ENCODE measurements around the gene SLC23A2.
"Not testable (repeated sequence)": the region's sequence is repeated elsewhere in the genome, so short reads cannot be mapped to it uniquely, and the experiment has no call there.

The SLC23A2 gene

GRCh38 chr20:4897600-4897999, 103.7 kb downstream of the SLC23A2 start:
- no peak for DNase-seq

GRCh38 chr20:4896971-4897497, 104.3 kb downstream of the SLC23A2 start:
- DNase-seq: peak; percentile 10

GRCh38 chr20:4896119-4896702, 105.1 kb downstream of the SLC23A2 start:
- DNase-seq: no peak

- no peak for DNase-seq
Measured at GRCh38 chr20:4894981-4895381, 106.3 kb downstream of the SLC23A2 start.

- no peak for DNase-seq
Measured at GRCh38 chr20:4894409-4894808, 106.9 kb downstream of the SLC23A2 start.

- no peak for DNase-seq
Measured at GRCh38 chr20:4893709-4894108, 107.6 kb downstream of the SLC23A2 start.

- no peak for DNase-seq
Measured at GRCh38 chr20:4891997-4892396, 109.3 kb downstream of the SLC23A2 start.

GRCh38 chr20:4891190-4891763, 110.0 kb downstream of the SLC23A2 start:
- no peak for DNase-seq

- DNase-seq: no peak
Measured at GRCh38 chr20:4889446-4889845, 111.9 kb downstream of the SLC23A2 start.

- no peak for DNase-seq
Measured at GRCh38 chr20:4887586-4887985, 113.7 kb downstream of the SLC23A2 start.

- no peak for DNase-seq
Measured at GRCh38 chr20:4886771-4887527, 114.4 kb downstream of the SLC23A2 start.

GRCh38 chr20:4885877-4886276, 115.4 kb downstream of the SLC23A2 start:
- no peak for DNase-seq

- DNase-seq: no peak
Measured at GRCh38 chr20:4883546-4883945, 117.8 kb downstream of the SLC23A2 start.

GRCh38 chr20:4883051-4883450, 118.3 kb downstream of the SLC23A2 start:
- DNase-seq: no peak

GRCh38 chr20:4881006-4881730, 120.1 kb downstream of the SLC23A2 start:
- DNase-seq: no peak

- no peak for DNase-seq
Measured at GRCh38 chr20:4880051-4880450, 121.3 kb downstream of the SLC23A2 start.

GRCh38 chr20:4878099-4878498, 123.2 kb downstream of the SLC23A2 start:
- not testable (repeated sequence) for DNase-seq

- DNase-seq: no peak
Measured at GRCh38 chr20:4876731-4877130, 124.6 kb downstream of the SLC23A2 start.

- no peak for DNase-seq
Measured at GRCh38 chr20:4876301-4876700, 125.0 kb downstream of the SLC23A2 start.

GRCh38 chr20:4875578-4876067, 125.7 kb downstream of the SLC23A2 start:
- DNase-seq: no peak

GRCh38 chr20:4873396-4873795, 127.9 kb downstream of the SLC23A2 start:
- DNase-seq: no peak

GRCh38 chr20:4871486-4871885, 129.8 kb downstream of the SLC23A2 start:
- no peak for DNase-seq

- DNase-seq: no peak
Measured at GRCh38 chr20:4870906-4871305, 130.4 kb downstream of the SLC23A2 start.

All from activated CD4-positive, alpha-beta T cell treated with anti-CD3 and anti-CD28 coated beads, Interleukin-2, amount 50 U/mL, for 16 hours (primary cell).